ENCODE data around the gene TANC1. TPM values are rescaled to one million over a fixed set of nuclear protein-coding genes. Genes with fewer than 3 reads are reported as not detected.
A peak's percentile ranks its signal among the peaks of the same experiment; 100 is the strongest.

Gene TANC1
- total RNA-seq, 1 experiment from 2014 or later = 2.5 TPM

- Histone ChIP-seq H3K4ac (ENCODE audit: low read depth, low read length) (no peak overlapping the region), H3K79me1 (ENCODE audit: insufficient read depth, low read depth, low read length, poor library complexity, severe bottlenecking) (no peaks in the 10 kb centered on the region), H3K23ac (ENCODE audit: insufficient read length, low read depth, low read length) (no peak overlapping the region), H2BK5ac (ENCODE audit: insufficient read length, low read length) (no peak overlapping the region), H3K27ac (ENCODE audit: insufficient read length, low read depth, low read length) (no peak overlapping the region), H2AFZ (ENCODE audit: low read length) (no peak overlapping the region), H4K20me1 (ENCODE audit: control insufficient read depth, insufficient read depth, insufficient read length) (no peaks in the 10 kb centered on the region), H2BK120ac (ENCODE audit: low read depth, low read length, poor library complexity, severe bottlenecking) (no peak overlapping the region), H3K18ac (ENCODE audit: insufficient read length, low read depth, low read length) (no peak overlapping the region), H3K4me1 (ENCODE audit: insufficient read depth, low read length) (no peaks in the 10 kb centered on the region), H3K23me2 (ENCODE audit: insufficient read length, low read depth, low read length, poor library complexity, severe bottlenecking) (no peaks in the 10 kb centered on the region), H3K79me2 (ENCODE audit: insufficient read depth, low read length) (no peaks in the 10 kb centered on the region), H2BK12ac (ENCODE audit: insufficient read length, low read depth, low read length) (no peak overlapping the region), H3T11ph (ENCODE audit: low read length) (no peak overlapping the region), H3K14ac (ENCODE audit: insufficient read depth, low read length) (no peak overlapping the region), H4K5ac (ENCODE audit: insufficient read length, low read depth, low read length) (no peak overlapping the region), H2AK5ac (ENCODE audit: insufficient read length, low read length) (no peak overlapping the region), H4K91ac (ENCODE audit: insufficient read length, low read depth, low read length) (no peak overlapping the region), H2BK20ac (ENCODE audit: low read depth, low read length, poor library complexity, severe bottlenecking) (no peak overlapping the region), H3K9me3 (ENCODE audit: control insufficient read depth, low read depth, low read length) (no peaks in the 10 kb centered on the region), H3K27me3 (ENCODE audit: insufficient read depth, low read length) (no peaks in the 10 kb centered on the region), H2BK15ac (ENCODE audit: low read depth, low read length) (no peak overlapping the region), H4K8ac (replicated peaks; ENCODE audit: insufficient read length, low read depth, low read length) (no peak overlapping the region), H3K4me2 (ENCODE audit: insufficient read depth, insufficient read length, low read length) (no peak overlapping the region), H3K9ac (ENCODE audit: extremely low read depth, insufficient read length, low read length) (no peak overlapping the region), H3K56ac (ENCODE audit: insufficient read length, low read depth, low read length) (no peak overlapping the region)
- H3K4me3 Mint-ChIP-seq = no peak overlapping the region
- no peak overlapping the region for H3K27ac Mint-ChIP-seq
- H3K27me3 Mint-ChIP-seq (ENCODE audit: low read depth) = no peaks in the 10 kb centered on the region
- H3K9me3 Mint-ChIP-seq = no peaks in the 10 kb centered on the region; a peak in 1 of 5 replicates
- peak; percentile 48 for TF ChIP-seq CTCF (conservative IDR thresholded peaks at IDR 0.05)
- DNase-seq = no peak
- peaks cover 13 to 17% of the 10 kb centered on the region in 2 experiments for H3K4me1 Mint-ChIP-seq
- H3K36me3 Mint-ChIP-seq (ENCODE audit: insufficient read depth in 1 of 3, low read depth in 3 of 3) = no peaks in the 10 kb centered on the region
- no CpG with 5 or more reads among the region's 1 CpG for WGBS (ENCODE audit: extremely low coverage, insufficient read length, low lambda C conversion rate)
Observed at GRCh38 chr2:159088906-159089305, 120.5 kb downstream of the TANC1 start.
